ENCODE data around the gene HLA-G.

The HLA-G gene

GRCh38 chr6:29816030-29816429, 11.6 kb upstream of the HLA-G start:
- WGBS, 2 experiments (ENCODE audit: insufficient coverage in 2 of 2) = no CpG with 5 or more reads among the region's 1 CpG
- H3K9me3 ChIP-seq (ENCODE audit: control insufficient read depth, low read length) = no peaks in the 10 kb centered on the region
- no peaks in the 10 kb centered on the region for H3K36me3 ChIP-seq (ENCODE audit: control insufficient read depth, insufficient read depth, low read length)
- no peaks in the 10 kb centered on the region for H3K4me1 ChIP-seq (ENCODE audit: control insufficient read depth, insufficient read depth, low read length, poor library complexity, severe bottlenecking)
- no peak overlapping the region for H3K4me3 ChIP-seq (ENCODE audit: extremely low read depth, insufficient read depth, low read length, poor library complexity, severe bottlenecking)
- no peak overlapping the region for H3K27ac ChIP-seq (ENCODE audit: low read depth, low read length, severe bottlenecking)

GRCh38 chr6:29818892-29819291, 8.7 kb upstream of the HLA-G start:
- Histone ChIP-seq H3K27ac (ENCODE audit: low read depth, low read length, severe bottlenecking) (no peak overlapping the region), H3K4me3 (ENCODE audit: extremely low read depth, insufficient read depth, low read length, poor library complexity, severe bottlenecking) (no peak overlapping the region), H3K4me1 (ENCODE audit: control insufficient read depth, insufficient read depth, low read length, poor library complexity, severe bottlenecking) (no peaks in the 10 kb centered on the region), H3K9me3 (ENCODE audit: control insufficient read depth, low read length) (no peaks in the 10 kb centered on the region), H3K36me3 (ENCODE audit: control insufficient read depth, insufficient read depth, low read length) (no peaks in the 10 kb centered on the region)
- 89% methylated on average over 4 of the region's 4 CpGs for WGBS, 2 experiments (ENCODE audit: insufficient coverage in 2 of 2)

GRCh38 chr6:29824144-29824543, 3.5 kb upstream of the HLA-G start:
- H3K9me3 ChIP-seq (ENCODE audit: control insufficient read depth, low read length) = no peaks in the 10 kb centered on the region
- H3K4me3 ChIP-seq (ENCODE audit: extremely low read depth, insufficient read depth, low read length, poor library complexity, severe bottlenecking) = no peak overlapping the region
- H3K4me1 ChIP-seq (ENCODE audit: control insufficient read depth, insufficient read depth, low read length, poor library complexity, severe bottlenecking) = peaks cover 3% of the 10 kb centered on the region
- no peak overlapping the region for H3K27ac ChIP-seq (ENCODE audit: low read depth, low read length, severe bottlenecking)
- H3K36me3 ChIP-seq (ENCODE audit: control insufficient read depth, insufficient read depth, low read length) = no peaks in the 10 kb centered on the region

GRCh38 chr6:29825848-29826247, 1.8 kb upstream of the HLA-G start:
- no peaks in the 10 kb centered on the region for H3K9me3 ChIP-seq (ENCODE audit: control insufficient read depth, low read length)
- H3K27ac ChIP-seq (ENCODE audit: low read depth, low read length, severe bottlenecking) = no peak overlapping the region
- no peaks in the 10 kb centered on the region for H3K36me3 ChIP-seq (ENCODE audit: control insufficient read depth, insufficient read depth, low read length)
- WGBS, 2 experiments (ENCODE audit: insufficient coverage in 2 of 2) = 77% methylated on average over 1 of the region's 2 CpGs; no CpG with 5 or more reads in 1 of the 2 experiments
- peaks cover 3% of the 10 kb centered on the region for H3K4me1 ChIP-seq (ENCODE audit: control insufficient read depth, insufficient read depth, low read length, poor library complexity, severe bottlenecking)
- no peak overlapping the region for H3K4me3 ChIP-seq (ENCODE audit: extremely low read depth, insufficient read depth, low read length, poor library complexity, severe bottlenecking)

GRCh38 chr6:29826271-29826670, 1.4 kb upstream of the HLA-G start:
- no peak overlapping the region for H3K4me3 ChIP-seq (ENCODE audit: extremely low read depth, insufficient read depth, low read length, poor library complexity, severe bottlenecking)
- H3K36me3 ChIP-seq (ENCODE audit: control insufficient read depth, insufficient read depth, low read length) = no peaks in the 10 kb centered on the region
- no peaks in the 10 kb centered on the region for H3K9me3 ChIP-seq (ENCODE audit: control insufficient read depth, low read length)
- H3K4me1 ChIP-seq (ENCODE audit: control insufficient read depth, insufficient read depth, low read length, poor library complexity, severe bottlenecking) = peaks cover 3% of the 10 kb centered on the region
- WGBS, 2 experiments (ENCODE audit: insufficient coverage in 2 of 2) = no CpG with 5 or more reads among the region's 1 CpG
- no peak overlapping the region for H3K27ac ChIP-seq (ENCODE audit: low read depth, low read length, severe bottlenecking)

GRCh38 chr6:29828471-29828797, 809 bp downstream of the HLA-G start:
- Histone ChIP-seq H3K27ac (ENCODE audit: low read depth, low read length, severe bottlenecking) (no peak overlapping the region), H3K9me3 (ENCODE audit: control insufficient read depth, low read length) (no peaks in the 10 kb centered on the region), H3K36me3 (ENCODE audit: control insufficient read depth, insufficient read depth, low read length) (no peaks in the 10 kb centered on the region), H3K4me1 (ENCODE audit: control insufficient read depth, insufficient read depth, low read length, poor library complexity, severe bottlenecking) (peaks cover 3% of the 10 kb centered on the region), H3K4me3 (ENCODE audit: extremely low read depth, insufficient read depth, low read length, poor library complexity, severe bottlenecking) (no peak overlapping the region)
- 39 to 41% methylated on average over 26 of the region's 26 CpGs for WGBS, 2 experiments (ENCODE audit: insufficient coverage in 2 of 2)

- Histone ChIP-seq H3K4me1 (ENCODE audit: control insufficient read depth, insufficient read depth, low read length, poor library complexity, severe bottlenecking) (peaks cover 3% of the 10 kb centered on the region), H3K9me3 (ENCODE audit: control insufficient read depth, low read length) (no peaks in the 10 kb centered on the region), H3K4me3 (ENCODE audit: extremely low read depth, insufficient read depth, low read length, poor library complexity, severe bottlenecking) (no peak overlapping the region), H3K36me3 (ENCODE audit: control insufficient read depth, insufficient read depth, low read length) (no peaks in the 10 kb centered on the region), H3K27ac (ENCODE audit: low read depth, low read length, severe bottlenecking) (no peak overlapping the region)
- WGBS, 2 experiments (ENCODE audit: insufficient coverage in 2 of 2) = 83 to 92% methylated on average over 2 to 3 of the region's 3 CpGs
These were observed 2.1 kb downstream of the HLA-G start for GRCh38 chr6:29829766-29830165.

GRCh38 chr6:29830409-29830808, 2.8 kb downstream of the HLA-G start:
- Histone ChIP-seq H3K4me1 (ENCODE audit: control insufficient read depth, insufficient read depth, low read length, poor library complexity, severe bottlenecking) (peaks cover 3% of the 10 kb centered on the region), H3K9me3 (ENCODE audit: control insufficient read depth, low read length) (no peaks in the 10 kb centered on the region), H3K4me3 (ENCODE audit: extremely low read depth, insufficient read depth, low read length, poor library complexity, severe bottlenecking) (no peak overlapping the region), H3K27ac (ENCODE audit: low read depth, low read length, severe bottlenecking) (no peak overlapping the region), H3K36me3 (ENCODE audit: control insufficient read depth, insufficient read depth, low read length) (no peaks in the 10 kb centered on the region)
- WGBS, 2 experiments (ENCODE audit: insufficient coverage in 2 of 2) = 50 to 81% methylated on average over 2 of the region's 2 CpGs

GRCh38 chr6:29831776-29832175, 4.2 kb downstream of the HLA-G start:
- no peak overlapping the region for H3K4me3 ChIP-seq (ENCODE audit: extremely low read depth, insufficient read depth, low read length, poor library complexity, severe bottlenecking)
- peaks cover 3% of the 10 kb centered on the region for H3K4me1 ChIP-seq (ENCODE audit: control insufficient read depth, insufficient read depth, low read length, poor library complexity, severe bottlenecking)
- 86% methylated on average over 1 of the region's 2 CpGs; no CpG with 5 or more reads in 1 of the 2 experiments for WGBS, 2 experiments (ENCODE audit: insufficient coverage in 2 of 2)
- H3K36me3 ChIP-seq (ENCODE audit: control insufficient read depth, insufficient read depth, low read length) = no peaks in the 10 kb centered on the region
- no peak overlapping the region for H3K27ac ChIP-seq (ENCODE audit: low read depth, low read length, severe bottlenecking)
- H3K9me3 ChIP-seq (ENCODE audit: control insufficient read depth, low read length) = no peaks in the 10 kb centered on the region

GRCh38 chr6:29834564-29835436, 7.2 kb downstream of the HLA-G start:
- H3K4me3 ChIP-seq (ENCODE audit: extremely low read depth, insufficient read depth, low read length, poor library complexity, severe bottlenecking) = no peak overlapping the region
- 33 to 39% methylated on average over 8 to 12 of the region's 16 CpGs for WGBS, 2 experiments (ENCODE audit: insufficient coverage in 2 of 2)

GRCh38 chr6:29839917-29840316, 12.3 kb downstream of the HLA-G start:
- H3K4me1 ChIP-seq (ENCODE audit: control insufficient read depth, insufficient read depth, low read length, poor library complexity, severe bottlenecking) = no peaks in the 10 kb centered on the region
- no peaks in the 10 kb centered on the region for H3K9me3 ChIP-seq (ENCODE audit: control insufficient read depth, low read length)
- H3K4me3 ChIP-seq (ENCODE audit: extremely low read depth, insufficient read depth, low read length, poor library complexity, severe bottlenecking) = no peak overlapping the region
- H3K36me3 ChIP-seq (ENCODE audit: control insufficient read depth, insufficient read depth, low read length) = no peaks in the 10 kb centered on the region
- 83% methylated on average over 1 of the region's 1 CpG; no CpG with 5 or more reads in 1 of the 2 experiments for WGBS, 2 experiments (ENCODE audit: insufficient coverage in 2 of 2)
- H3K27ac ChIP-seq (ENCODE audit: low read depth, low read length, severe bottlenecking) = no peak overlapping the region

More at GRCh38 chr6:29834564-29835436, 7.2 kb downstream of the HLA-G start:
- Histone ChIP-seq H3K36me3 (ENCODE audit: control insufficient read depth, insufficient read depth, low read length) (no peaks in the 10 kb centered on the region), H3K4me1 (ENCODE audit: control insufficient read depth, insufficient read depth, low read length, poor library complexity, severe bottlenecking) (no peaks in the 10 kb centered on the region), H3K27ac (ENCODE audit: low read depth, low read length, severe bottlenecking) (no peak overlapping the region), H3K9me3 (ENCODE audit: control insufficient read depth, low read length) (no peaks in the 10 kb centered on the region)

All from mesodermal cell (in vitro differentiated cells).